ENCODE measurements around the gene USP6.
"Not testable (repeated sequence)": the region's sequence is repeated elsewhere in the genome, so short reads cannot be mapped to it uniquely, and the experiment has no call there.

The USP6 gene

DNA sequence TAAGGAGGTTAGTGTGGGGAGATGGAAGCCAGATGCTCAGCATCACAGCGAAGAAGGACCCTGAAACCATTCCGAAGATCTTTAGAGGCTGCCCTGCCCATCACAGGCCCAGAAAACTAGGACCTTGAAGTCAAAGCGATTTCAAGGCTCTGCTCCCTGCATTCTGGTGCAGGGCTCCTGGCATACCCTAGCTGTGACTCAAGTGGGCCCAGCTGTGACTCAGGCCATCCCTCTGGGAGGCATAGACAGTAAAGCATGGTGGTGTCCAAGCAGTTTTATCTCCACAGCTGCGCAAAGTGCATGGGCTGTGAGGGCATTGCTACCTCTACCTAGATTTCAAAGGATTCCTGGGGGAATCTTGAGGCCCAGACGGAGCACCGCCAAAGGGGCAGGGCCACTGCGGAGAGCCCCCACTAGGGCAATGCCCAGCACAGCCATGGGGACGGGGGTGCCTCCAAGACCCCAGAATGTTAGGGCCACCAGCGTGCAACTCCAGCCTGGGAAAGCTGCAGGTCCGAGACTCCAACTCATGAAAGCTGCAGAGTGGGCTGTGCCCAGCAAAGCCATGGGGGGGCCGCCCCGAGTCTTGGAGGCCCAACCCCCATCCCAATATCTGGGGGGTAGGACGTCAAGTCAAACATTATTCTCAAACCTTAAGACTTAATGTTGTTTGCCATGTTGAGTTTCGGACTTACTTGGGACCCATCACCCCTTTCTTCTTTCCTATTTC lies 87.5 kb downstream of the USP6 start:
- WGBS = 93% methylated on average over 14 of the region's 14 CpGs

DNA sequence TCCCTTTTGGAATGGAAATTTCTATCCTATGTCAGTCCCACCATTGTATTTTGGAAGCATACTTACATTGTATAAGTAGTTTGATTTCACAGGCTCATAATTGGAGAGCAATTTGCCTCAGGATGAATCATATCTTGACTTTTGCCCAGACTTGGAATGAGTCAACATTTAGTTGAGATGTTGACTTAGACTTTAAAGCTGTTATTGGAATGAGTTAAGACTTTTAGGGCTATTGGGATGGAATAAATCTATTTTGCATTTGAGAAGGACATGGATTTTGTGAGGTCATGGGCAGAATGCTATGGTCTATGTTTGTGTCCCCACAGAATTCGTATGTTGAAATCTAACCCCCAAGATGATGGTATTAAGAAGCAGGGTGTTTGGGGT lies 88.1 kb downstream of the USP6 start:
- Histone ChIP-seq H3K4me1 (ENCODE audit: insufficient read depth, low read length) (no peaks in the 10 kb centered on the region), H3K9me3 (ENCODE audit: insufficient read depth, low read depth, low read length) (no peaks in the 10 kb centered on the region), H3K36me3 (ENCODE audit: insufficient read depth, low read length) (no peaks in the 10 kb centered on the region), H3K27ac (ENCODE audit: low read depth, low read length) (no peak overlapping the region), H3K27me3 (ENCODE audit: insufficient read depth, low read length) (no peaks in the 10 kb centered on the region), H3K4me3 (ENCODE audit: low read length) (no peak overlapping the region), H3K9ac (ENCODE audit: low read depth, low read length) (no peak overlapping the region)
- 89% methylated on average over 1 of the region's 1 CpG for WGBS

More for the DNA sequence above, 87.5 kb downstream of the USP6 start:
- no peak overlapping the region for H3K27ac ChIP-seq (ENCODE audit: low read depth, low read length)
- no peaks in the 10 kb centered on the region for H3K27me3 ChIP-seq (ENCODE audit: insufficient read depth, low read length)
- H3K36me3 ChIP-seq (ENCODE audit: insufficient read depth, low read length) = no peaks in the 10 kb centered on the region
- H3K9ac ChIP-seq (ENCODE audit: low read depth, low read length) = no peak overlapping the region
- H3K9me3 ChIP-seq (ENCODE audit: insufficient read depth, low read depth, low read length) = no peaks in the 10 kb centered on the region
- H3K4me1 ChIP-seq (ENCODE audit: insufficient read depth, low read length) = no peaks in the 10 kb centered on the region
- H3K4me3 ChIP-seq (ENCODE audit: low read length) = no peak overlapping the region

DNA sequence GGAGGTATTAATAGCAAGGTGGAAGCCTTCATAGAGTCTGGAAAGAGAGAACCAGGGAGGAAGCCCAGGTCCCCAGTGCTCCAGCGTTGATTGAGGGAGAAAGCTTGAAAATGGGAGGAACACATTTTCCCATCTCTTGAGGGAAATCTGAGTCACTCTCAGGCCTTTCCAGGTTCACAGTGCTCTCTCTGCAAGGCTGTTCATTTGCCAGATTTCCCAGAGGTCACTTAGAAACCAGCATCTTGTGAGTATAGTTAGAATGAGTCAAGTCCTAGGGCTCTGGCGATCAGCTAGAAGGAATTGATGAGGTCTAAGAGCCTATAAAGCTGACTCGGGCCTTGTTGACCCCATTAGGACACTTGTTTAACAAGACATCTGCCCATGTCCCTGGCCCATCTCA lies 93.6 kb downstream of the USP6 start:
- Histone ChIP-seq H3K4me1 (ENCODE audit: insufficient read depth, low read length) (no peaks in the 10 kb centered on the region), H3K27ac (ENCODE audit: low read depth, low read length) (no peak overlapping the region), H3K36me3 (ENCODE audit: insufficient read depth, low read length) (no peaks in the 10 kb centered on the region), H3K9me3 (ENCODE audit: insufficient read depth, low read depth, low read length) (no peaks in the 10 kb centered on the region), H3K27me3 (ENCODE audit: insufficient read depth, low read length) (no peaks in the 10 kb centered on the region), H3K4me3 (ENCODE audit: low read length) (no peak overlapping the region), H3K9ac (ENCODE audit: low read depth, low read length) (no peak overlapping the region)
- 89% methylated on average over 3 of the region's 3 CpGs for WGBS

DNA sequence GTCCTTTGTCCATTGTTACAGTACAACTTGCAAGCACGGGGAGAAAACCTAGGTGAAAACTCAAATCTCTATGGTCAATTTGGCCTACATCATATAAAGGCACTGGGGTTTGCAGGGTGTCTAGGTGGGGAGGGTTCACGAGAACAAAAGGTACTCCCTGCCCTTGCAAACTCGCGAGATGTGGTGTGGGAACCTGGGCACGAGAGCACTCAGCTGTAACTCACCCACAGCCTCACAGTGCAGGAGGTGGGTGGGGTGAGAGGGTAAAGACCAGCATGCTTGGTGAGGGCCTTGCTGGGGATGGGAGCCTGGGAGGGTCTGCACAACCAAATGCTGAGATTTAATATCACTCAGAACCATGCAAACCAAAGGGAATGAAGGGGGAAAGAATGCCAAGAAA lies 94.3 kb downstream of the USP6 start:
- H3K27me3 ChIP-seq (ENCODE audit: insufficient read depth, low read length) = no peaks in the 10 kb centered on the region
- no peaks in the 10 kb centered on the region for H3K36me3 ChIP-seq (ENCODE audit: insufficient read depth, low read length)
- 97% methylated on average over 5 of the region's 5 CpGs for WGBS
- H3K4me3 ChIP-seq (ENCODE audit: low read length) = no peak overlapping the region
- no peak overlapping the region for H3K9ac ChIP-seq (ENCODE audit: low read depth, low read length)
- no peaks in the 10 kb centered on the region for H3K9me3 ChIP-seq (ENCODE audit: insufficient read depth, low read depth, low read length)
- no peak overlapping the region for H3K27ac ChIP-seq (ENCODE audit: low read depth, low read length)
- H3K4me1 ChIP-seq (ENCODE audit: insufficient read depth, low read length) = no peaks in the 10 kb centered on the region

DNA sequence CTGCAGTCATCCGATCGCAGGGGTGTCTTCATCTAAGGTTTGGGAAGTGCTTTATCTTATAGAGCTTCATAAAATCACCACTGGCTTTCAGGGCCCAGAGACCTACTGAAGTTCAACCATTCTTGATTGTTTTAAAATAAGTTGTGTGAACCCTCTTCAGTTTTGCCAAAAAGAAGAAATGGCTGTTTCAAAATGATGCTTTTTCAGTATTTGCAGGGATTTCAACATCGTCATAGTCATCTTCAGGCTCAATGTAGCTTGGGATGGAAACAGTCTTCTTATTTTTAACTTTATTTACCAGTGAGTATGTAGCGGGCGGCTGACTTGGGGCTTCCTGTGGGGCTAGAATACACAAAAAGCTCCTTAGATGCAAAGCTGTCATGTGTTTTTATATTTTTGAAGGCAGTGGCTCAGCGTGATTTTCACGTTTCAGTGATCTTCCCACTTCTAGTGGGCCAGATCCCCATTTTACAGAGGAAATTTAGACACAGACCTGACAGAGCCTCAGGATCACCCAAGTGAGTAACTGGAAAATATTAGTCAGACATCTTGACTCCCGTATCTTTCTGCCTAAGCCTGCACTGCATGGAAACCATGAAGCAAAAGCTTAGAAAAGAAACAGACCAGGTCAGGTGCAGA lies 94.9 kb downstream of the USP6 start:
- H3K9me3 ChIP-seq (ENCODE audit: insufficient read depth, low read depth, low read length) = no peaks in the 10 kb centered on the region
- H3K9ac ChIP-seq (ENCODE audit: low read depth, low read length) = no peak overlapping the region
- H3K36me3 ChIP-seq (ENCODE audit: insufficient read depth, low read length) = no peaks in the 10 kb centered on the region
- no peaks in the 10 kb centered on the region for H3K27me3 ChIP-seq (ENCODE audit: insufficient read depth, low read length)
- H3K27ac ChIP-seq (ENCODE audit: low read depth, low read length) = no peak overlapping the region
- H3K4me1 ChIP-seq (ENCODE audit: insufficient read depth, low read length) = no peaks in the 10 kb centered on the region
- H3K4me3 ChIP-seq (ENCODE audit: low read length) = no peak overlapping the region
- WGBS = 94% methylated on average over 8 of the region's 8 CpGs

DNA sequence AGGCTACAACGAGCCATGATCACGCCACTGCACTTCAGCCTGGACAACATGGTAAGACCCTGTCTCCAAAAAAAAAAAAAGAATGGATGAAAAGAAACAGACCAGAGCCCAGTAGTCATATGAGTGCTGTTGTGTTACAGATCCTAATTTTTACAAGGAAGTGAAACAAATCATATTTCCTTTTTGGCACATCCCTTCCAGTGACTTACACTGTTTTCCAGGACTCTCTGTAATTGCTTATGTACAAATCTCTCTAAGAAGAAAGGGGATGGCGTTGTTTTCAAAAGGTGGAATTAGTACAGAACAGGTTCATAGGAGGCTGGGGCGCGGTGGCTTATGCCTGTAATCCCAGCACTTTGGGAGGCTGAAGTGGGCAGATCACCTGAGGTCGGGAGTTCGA lies 95.6 kb downstream of the USP6 start:
- Histone ChIP-seq H3K4me3 (ENCODE audit: low read length) (no peak overlapping the region), H3K4me1 (ENCODE audit: insufficient read depth, low read length) (no peaks in the 10 kb centered on the region), H3K36me3 (ENCODE audit: insufficient read depth, low read length) (no peaks in the 10 kb centered on the region), H3K9ac (ENCODE audit: low read depth, low read length) (no peak overlapping the region), H3K27me3 (ENCODE audit: insufficient read depth, low read length) (no peaks in the 10 kb centered on the region), H3K27ac (ENCODE audit: low read depth, low read length) (no peak overlapping the region), H3K9me3 (ENCODE audit: insufficient read depth, low read depth, low read length) (no peaks in the 10 kb centered on the region)
- 97% methylated on average over 7 of the region's 7 CpGs for WGBS

DNA sequence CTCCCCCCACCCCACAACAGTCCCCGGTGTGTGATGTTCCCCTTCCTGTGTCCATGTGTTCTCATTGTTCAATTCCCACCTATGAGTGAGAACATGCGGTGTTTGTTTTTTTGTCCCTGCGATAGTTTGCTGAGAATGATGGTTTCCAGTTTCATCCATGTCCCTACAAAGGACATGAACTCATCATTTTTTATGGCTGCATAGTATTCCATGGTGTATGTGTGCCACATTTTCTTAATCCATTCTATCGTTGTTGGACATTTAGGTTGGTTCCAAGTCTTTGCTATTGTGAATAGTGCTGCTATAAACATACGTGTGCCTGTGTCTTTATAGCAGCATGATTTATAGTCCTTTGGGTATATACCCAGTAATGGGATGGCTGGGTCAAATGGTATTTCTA lies 101.7 kb downstream of the USP6 start:
- H3K9me3 ChIP-seq (ENCODE audit: insufficient read depth, low read depth, low read length); H3K9ac ChIP-seq (ENCODE audit: low read depth, low read length); H3K4me3 ChIP-seq (ENCODE audit: low read length); H3K36me3 ChIP-seq (ENCODE audit: insufficient read depth, low read length); H3K27me3 ChIP-seq (ENCODE audit: insufficient read depth, low read length); H3K4me1 ChIP-seq (ENCODE audit: insufficient read depth, low read length); H3K27ac ChIP-seq (ENCODE audit: low read depth, low read length): not testable (repeated sequence)
- 100% methylated on average over 2 of the region's 5 CpGs for WGBS

DNA sequence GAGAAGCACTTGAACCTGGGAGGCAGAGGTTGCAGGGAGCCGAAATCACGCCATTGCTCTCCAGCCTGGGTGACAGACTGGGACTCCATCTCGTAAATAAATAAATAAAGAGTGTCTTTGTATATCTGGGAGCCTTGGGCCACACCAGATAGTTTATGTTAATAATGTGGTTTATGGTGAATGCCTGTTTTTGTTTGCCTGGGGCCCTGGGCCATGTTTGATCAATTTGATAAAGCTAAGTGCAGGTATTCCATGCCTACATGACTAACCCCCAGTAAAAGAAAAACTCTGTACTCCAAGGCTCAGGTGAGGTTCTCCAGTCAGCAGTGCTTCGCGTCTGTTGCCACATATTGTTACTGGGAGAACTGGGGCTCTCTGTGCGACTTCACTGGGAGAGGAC lies 103.7 kb downstream of the USP6 start:
- 95% methylated on average over 6 of the region's 6 CpGs for WGBS
- Histone ChIP-seq H3K27me3 (ENCODE audit: insufficient read depth, low read length) (no peaks in the 10 kb centered on the region), H3K9ac (ENCODE audit: low read depth, low read length) (no peak overlapping the region), H3K9me3 (ENCODE audit: insufficient read depth, low read depth, low read length) (no peaks in the 10 kb centered on the region), H3K4me3 (ENCODE audit: low read length) (no peak overlapping the region), H3K27ac (ENCODE audit: low read depth, low read length) (no peak overlapping the region), H3K36me3 (ENCODE audit: insufficient read depth, low read length) (no peaks in the 10 kb centered on the region), H3K4me1 (ENCODE audit: insufficient read depth, low read length) (no peaks in the 10 kb centered on the region)

DNA sequence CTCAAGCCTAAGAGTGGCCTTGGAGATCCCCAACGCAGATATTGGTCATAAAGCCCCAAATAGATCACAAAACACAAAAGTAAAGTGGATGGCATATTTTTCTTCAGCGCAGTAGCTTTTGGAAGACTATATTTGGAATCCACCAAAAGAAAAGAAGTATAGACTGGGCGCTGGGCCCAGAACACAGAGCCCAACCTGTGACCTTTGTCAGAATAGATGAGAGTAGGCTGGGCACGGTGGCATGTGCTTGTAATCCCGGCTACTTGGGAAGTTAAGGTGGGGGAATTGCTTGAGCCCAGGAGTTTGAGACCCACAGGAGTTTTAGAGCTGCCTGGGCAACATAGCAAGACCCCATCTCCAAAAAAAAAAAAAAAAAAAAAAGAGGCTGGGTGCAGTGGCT lies 104.2 kb downstream of the USP6 start:
- 98% methylated on average over 5 of the region's 5 CpGs for WGBS

DNA sequence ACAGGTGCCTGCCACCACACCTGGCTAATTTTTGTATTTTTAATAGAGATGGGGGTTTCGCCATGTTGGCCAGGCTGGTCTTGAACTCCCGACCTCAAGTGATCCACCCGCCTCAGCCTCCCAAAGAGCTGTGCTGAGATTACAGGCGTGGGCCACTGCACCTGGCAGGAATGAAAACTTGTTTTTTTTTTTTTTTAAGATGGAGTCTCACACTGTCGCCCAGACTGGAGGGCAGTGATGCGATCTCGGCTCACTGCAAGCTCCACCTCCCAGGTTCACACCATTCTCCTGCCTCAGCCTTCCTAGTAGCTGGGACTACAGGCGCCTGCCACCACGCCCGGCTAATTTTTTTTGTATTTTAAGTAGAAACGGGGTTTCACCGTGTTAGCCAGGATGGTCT lies 106.1 kb downstream of the USP6 start:
- not testable (repeated sequence) for H3K9ac ChIP-seq (ENCODE audit: low read depth, low read length); H3K36me3 ChIP-seq (ENCODE audit: insufficient read depth, low read length); H3K9me3 ChIP-seq (ENCODE audit: insufficient read depth, low read depth, low read length); H3K27ac ChIP-seq (ENCODE audit: low read depth, low read length); H3K4me1 ChIP-seq (ENCODE audit: insufficient read depth, low read length); H3K27me3 ChIP-seq (ENCODE audit: insufficient read depth, low read length); H3K4me3 ChIP-seq (ENCODE audit: low read length)
- WGBS = 97% methylated on average over 12 of the region's 12 CpGs

More for the DNA sequence above, 104.2 kb downstream of the USP6 start:
- Histone ChIP-seq H3K9me3 (ENCODE audit: insufficient read depth, low read depth, low read length) (no peaks in the 10 kb centered on the region), H3K27ac (ENCODE audit: low read depth, low read length) (no peak overlapping the region), H3K36me3 (ENCODE audit: insufficient read depth, low read length) (no peaks in the 10 kb centered on the region), H3K4me1 (ENCODE audit: insufficient read depth, low read length) (no peaks in the 10 kb centered on the region), H3K4me3 (ENCODE audit: low read length) (no peak overlapping the region), H3K9ac (ENCODE audit: low read depth, low read length) (no peak overlapping the region), H3K27me3 (ENCODE audit: insufficient read depth, low read length) (no peaks in the 10 kb centered on the region)
